Epithelial cell of proximal tubule (primary cell): ENCODE results near the gene KLF13. TPM values are rescaled to one million over a fixed set of nuclear protein-coding genes. Genes with fewer than 3 reads are reported as not detected.

Experiments
- DNase-seq: peaks from one replicate; pipeline ENCODE4 v3.0.0-alpha.2; 2011; ENCODE audit warnings: low read depth
- H3K4me3 ChIP-seq: 2 replicates; pipeline ENCODE4 v1.5.1; 2011; ENCODE audit warnings: low read depth, mild to moderate bottlenecking, low read length
- total RNA-seq: library from RNA; depleted of rRNA; stranded (reverse); fragments of >200 nt; gene quantifications from 2 replicates; pipeline ENCODE4 v1.2.3, GENCODE V29; 2015
- TF ChIP-seq, protein P1 (sequence below): conservative IDR thresholded peaks from 2 replicates; pipeline ENCODE4 v1.5.1; 2012; ENCODE audit warnings: low read depth, mild to moderate bottlenecking, low read length

KLF13 gene
- total RNA-seq, 1 donor from 2014 or later = 66.2 TPM

DNA sequence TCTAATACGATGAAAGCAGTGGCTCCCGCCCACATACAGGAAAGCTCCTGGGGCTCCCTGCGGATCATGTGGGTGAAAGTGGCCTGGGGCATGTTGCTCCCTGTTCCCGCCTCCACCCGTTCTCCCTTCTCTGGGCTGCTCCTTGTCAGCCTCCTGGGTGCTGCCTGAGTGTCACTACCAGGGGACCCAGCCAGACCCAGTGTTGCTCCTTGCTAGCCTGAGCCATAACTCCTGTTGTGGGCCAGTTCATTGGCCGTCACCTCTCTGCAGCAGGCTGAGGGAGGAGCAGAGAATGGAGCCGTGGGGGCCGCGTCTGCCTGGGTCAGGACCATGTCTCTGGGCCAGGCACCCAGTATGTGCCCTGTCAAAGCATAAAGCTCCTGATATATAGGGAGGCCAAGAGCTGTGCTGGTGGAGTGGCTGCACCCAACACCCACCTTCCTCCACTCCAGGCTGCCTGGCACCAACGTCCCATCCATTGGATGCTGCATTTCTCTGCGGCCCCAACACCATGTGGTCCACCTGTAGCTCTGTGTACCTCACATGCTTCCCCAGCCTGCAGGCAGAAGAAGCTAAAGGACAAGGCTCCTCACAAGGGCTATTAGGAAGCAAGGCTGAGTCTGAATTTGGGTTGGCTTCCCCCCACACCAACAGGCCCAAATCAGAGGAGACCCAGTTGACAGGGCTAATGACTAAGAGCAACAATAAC is 40.5 kb downstream of the KLF13 start:
- DNase-seq = no peak
- TF ChIP-seq, protein P1, sequence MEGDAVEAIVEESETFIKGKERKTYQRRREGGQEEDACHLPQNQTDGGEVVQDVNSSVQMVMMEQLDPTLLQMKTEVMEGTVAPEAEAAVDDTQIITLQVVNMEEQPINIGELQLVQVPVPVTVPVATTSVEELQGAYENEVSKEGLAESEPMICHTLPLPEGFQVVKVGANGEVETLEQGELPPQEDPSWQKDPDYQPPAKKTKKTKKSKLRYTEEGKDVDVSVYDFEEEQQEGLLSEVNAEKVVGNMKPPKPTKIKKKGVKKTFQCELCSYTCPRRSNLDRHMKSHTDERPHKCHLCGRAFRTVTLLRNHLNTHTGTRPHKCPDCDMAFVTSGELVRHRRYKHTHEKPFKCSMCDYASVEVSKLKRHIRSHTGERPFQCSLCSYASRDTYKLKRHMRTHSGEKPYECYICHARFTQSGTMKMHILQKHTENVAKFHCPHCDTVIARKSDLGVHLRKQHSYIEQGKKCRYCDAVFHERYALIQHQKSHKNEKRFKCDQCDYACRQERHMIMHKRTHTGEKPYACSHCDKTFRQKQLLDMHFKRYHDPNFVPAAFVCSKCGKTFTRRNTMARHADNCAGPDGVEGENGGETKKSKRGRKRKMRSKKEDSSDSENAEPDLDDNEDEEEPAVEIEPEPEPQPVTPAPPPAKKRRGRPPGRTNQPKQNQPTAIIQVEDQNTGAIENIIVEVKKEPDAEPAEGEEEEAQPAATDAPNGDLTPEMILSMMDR = no peak
- H3K4me3 ChIP-seq = no peak overlapping the region

DNA sequence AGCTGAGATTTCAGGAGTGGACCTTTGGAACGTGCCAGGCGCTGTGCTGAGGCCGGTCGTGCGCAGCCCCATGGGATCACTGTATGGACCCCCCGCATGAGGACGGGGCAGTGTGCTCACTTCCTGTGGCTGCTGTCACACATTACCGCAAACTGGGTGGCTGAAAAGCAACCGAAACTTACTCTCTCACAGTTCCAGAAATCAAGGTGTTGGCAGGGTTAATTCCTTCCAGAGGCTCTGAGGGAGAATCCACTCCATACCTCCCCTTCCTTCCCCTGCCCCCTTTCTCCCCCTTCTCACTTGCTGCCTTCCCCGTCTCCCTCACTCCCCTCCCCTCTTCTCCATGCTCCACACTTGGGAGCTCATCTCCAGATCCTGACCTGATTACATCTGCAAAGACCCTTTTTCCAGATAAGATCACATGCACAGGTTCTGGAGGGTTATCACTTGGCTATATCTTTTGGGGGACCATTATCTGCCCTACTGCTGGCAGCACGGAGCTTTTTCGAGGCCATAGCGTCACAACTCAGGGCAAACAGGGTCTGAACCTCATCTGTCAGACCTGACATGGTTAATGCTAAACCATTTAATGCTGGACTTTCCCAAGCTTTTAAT is 41.2 kb downstream of the KLF13 start:
- TF ChIP-seq, protein P1 = no peak
- H3K4me3 ChIP-seq = no peak overlapping the region
- DNase-seq = no peak

DNA sequence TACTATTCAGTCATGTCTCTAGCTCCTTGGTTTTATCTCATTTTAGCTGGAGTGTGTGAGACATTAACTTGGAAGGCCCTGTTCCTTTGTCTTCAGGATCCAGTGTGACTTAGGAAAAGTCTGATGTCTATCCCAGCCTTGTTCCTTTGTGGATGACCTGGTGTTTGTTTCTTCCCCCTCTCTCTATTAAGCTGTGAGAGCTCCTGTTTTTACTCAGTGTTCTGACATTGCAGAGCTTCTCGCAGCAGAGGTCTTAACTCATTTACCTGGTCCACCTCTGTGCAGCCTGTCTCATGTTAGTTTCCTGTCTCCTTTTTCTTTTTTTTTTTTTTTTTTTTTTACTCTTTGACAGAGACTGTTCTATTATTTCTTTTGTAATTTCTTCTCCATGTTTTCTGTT is 43.1 kb downstream of the KLF13 start:
- no peak for DNase-seq
- H3K4me3 ChIP-seq = no peak overlapping the region
- TF ChIP-seq, protein P1 = no peak

DNA sequence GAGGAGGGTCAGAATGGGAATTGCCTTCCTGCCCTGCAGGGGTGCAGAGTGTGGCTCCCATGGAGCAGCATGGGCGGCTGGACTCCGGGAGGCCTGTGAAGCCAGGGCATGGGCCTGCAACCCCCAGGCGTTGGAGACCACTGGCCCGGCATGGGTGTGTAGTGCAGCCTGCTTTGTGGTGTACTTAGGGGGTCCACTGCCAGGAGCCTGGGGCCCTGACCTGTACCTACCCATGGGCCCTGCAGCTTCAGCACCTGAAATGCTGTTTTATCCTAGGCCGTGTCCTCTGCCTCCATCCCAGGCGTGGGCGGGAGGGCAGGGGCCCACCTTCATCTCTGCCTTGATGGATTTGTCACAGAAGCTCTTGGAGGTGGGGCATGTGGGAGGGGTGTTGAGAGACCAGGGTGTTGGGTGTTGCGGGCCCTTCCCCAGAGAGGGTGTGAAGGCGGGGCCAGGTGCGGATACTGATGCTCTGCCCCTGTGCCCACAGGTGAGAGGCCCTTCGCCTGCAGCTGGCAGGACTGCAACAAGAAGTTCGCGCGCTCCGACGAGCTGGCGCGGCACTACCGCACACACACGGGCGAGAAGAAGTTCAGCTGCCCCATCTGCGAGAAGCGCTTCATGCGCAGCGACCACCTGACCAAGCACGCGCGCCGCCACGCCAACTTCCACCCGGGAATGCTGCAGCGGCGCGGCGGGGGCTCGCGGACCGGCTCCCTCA is 45.0 kb downstream of the KLF13 start:
- H3K4me3 ChIP-seq = no peak overlapping the region
- TF ChIP-seq, protein P1 = no peak
- DNase-seq = no peak

DNA sequence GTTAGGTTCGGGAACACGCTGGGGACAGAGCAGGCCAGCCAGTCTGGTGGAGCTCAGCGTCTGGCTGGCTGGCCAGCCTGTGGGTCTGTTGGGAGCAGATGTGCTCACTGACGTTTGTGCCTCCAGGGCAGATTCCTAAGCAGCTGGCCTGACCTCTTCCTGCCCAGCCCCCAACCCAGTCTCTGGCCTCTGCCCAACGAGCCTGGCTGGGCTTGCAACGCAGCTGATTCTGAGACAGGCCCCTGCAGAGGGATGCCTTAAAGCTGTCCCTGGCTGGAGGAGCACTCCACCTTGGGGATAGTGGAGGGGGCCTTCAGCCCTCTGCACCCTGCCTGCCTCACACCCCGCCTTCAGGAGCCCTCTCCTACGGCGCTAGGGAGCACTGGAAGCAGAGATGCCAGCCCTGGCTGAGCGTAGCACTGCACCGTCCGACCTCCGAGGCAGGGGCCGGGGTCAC is 46.0 kb downstream of the KLF13 start:
- no peak for DNase-seq
- H3K4me3 ChIP-seq = no peak overlapping the region
- TF ChIP-seq, protein P1 = no peak

DNA sequence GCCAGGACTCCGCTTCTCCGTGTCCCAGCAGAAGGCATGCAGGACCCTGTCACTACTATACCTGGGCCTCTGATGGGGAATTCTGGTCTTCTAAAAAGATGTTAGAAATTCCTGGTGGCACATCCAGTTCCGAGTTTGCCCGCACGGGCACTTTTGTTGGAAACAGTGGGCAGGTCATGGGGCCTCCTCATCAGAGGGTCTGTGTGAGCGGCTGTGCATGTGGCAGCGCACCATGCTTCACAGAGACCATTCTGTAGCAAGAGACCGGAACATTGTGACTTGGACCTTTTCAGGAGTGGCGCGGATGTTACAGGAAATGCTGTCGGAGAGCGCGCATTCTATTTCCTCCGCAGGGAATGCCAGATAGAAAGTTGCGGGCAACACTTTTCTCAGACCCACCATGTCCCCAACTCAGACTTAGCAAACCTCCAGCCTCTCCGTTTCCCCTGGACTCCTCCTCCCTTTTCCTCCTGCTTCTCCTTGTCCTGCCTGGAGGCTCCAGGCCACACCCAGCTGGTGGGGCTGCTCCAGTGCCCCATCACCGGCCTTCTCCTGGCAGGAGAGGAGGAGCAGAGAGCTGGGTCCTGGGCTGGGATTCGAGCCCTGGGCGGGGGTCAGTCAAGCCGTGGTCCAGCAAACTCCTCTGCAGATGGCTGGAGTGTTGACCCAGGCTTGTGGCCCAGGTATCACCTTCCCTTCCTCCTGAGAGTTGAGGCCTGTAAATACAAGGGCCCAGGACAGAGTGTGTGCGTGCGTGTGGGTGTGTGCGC is 46.6 kb downstream of the KLF13 start:
- DNase-seq = no peak
- TF ChIP-seq, protein P1 = no peak
- H3K4me3 ChIP-seq = no peak overlapping the region
